Measurements from ENCODE around the gene MBOAT2.
"Not testable (repeated sequence)": the region's sequence is repeated elsewhere in the genome, so short reads cannot be mapped to it uniquely, and the experiment has no call there.

Gene MBOAT2

GRCh38 chr2:8934338-8934737 is 69.1 kb downstream of the MBOAT2 start:
- DNase-seq (ENCODE audit: low spot score), result no peak
- no peak for TF ChIP-seq CTCF (IDR thresholded peaks at IDR 0.05; ENCODE audit: borderline replicate concordance, control extremely low read depth, extremely low read depth, insufficient read depth, missing control alignments)
- in situ Hi-C loops (cut with MboI; ENCODE audit: low sequenced_read_pairs, unreplicated experiment), result no loop called here

GRCh38 chr2:8932702-8933101 is 70.8 kb downstream of the MBOAT2 start:
- in situ Hi-C loops (cut with MboI; ENCODE audit: low sequenced_read_pairs, unreplicated experiment), result no loop called here
- TF ChIP-seq CTCF (IDR thresholded peaks at IDR 0.05; ENCODE audit: borderline replicate concordance, control extremely low read depth, extremely low read depth, insufficient read depth, missing control alignments), result no peak

GRCh38 chr2:8930185-8930584 is 73.3 kb downstream of the MBOAT2 start:
- in situ Hi-C loops (cut with MboI; ENCODE audit: low sequenced_read_pairs, unreplicated experiment), result not testable (repeated sequence)

More at GRCh38 chr2:8932702-8933101, 70.8 kb downstream of the MBOAT2 start:
- DNase-seq (ENCODE audit: low spot score), result no peak

GRCh38 chr2:8929128-8929527 is 74.4 kb downstream of the MBOAT2 start:
- DNase-seq (ENCODE audit: low spot score), result no peak
- in situ Hi-C loops (cut with MboI; ENCODE audit: low sequenced_read_pairs, unreplicated experiment), result no loop called here
- no peak for TF ChIP-seq CTCF (IDR thresholded peaks at IDR 0.05; ENCODE audit: borderline replicate concordance, control extremely low read depth, extremely low read depth, insufficient read depth, missing control alignments)

More at GRCh38 chr2:8930185-8930584, 73.3 kb downstream of the MBOAT2 start:
- not testable (repeated sequence) for DNase-seq (ENCODE audit: low spot score)

GRCh38 chr2:8927510-8928455 is 75.7 kb downstream of the MBOAT2 start:
- no peak for TF ChIP-seq CTCF (IDR thresholded peaks at IDR 0.05; ENCODE audit: borderline replicate concordance, control extremely low read depth, extremely low read depth, insufficient read depth, missing control alignments)
- no peak for DNase-seq (ENCODE audit: low spot score)

GRCh38 chr2:8926356-8926755 is 77.1 kb downstream of the MBOAT2 start:
- DNase-seq (ENCODE audit: low spot score), result no peak
- no peak for TF ChIP-seq CTCF (IDR thresholded peaks at IDR 0.05; ENCODE audit: borderline replicate concordance, control extremely low read depth, extremely low read depth, insufficient read depth, missing control alignments)
- in situ Hi-C loops (cut with MboI; ENCODE audit: low sequenced_read_pairs, unreplicated experiment), result no loop called here

More at GRCh38 chr2:8927510-8928455, 75.7 kb downstream of the MBOAT2 start:
- in situ Hi-C loops (cut with MboI; ENCODE audit: low sequenced_read_pairs, unreplicated experiment), result no loop called here

- no peak for DNase-seq (ENCODE audit: low spot score)
- TF ChIP-seq CTCF (IDR thresholded peaks at IDR 0.05; ENCODE audit: borderline replicate concordance, control extremely low read depth, extremely low read depth, insufficient read depth, missing control alignments), result no peak
- in situ Hi-C loops (cut with MboI; ENCODE audit: low sequenced_read_pairs, unreplicated experiment), result no loop called here
These were observed 78.1 kb downstream of the MBOAT2 start for GRCh38 chr2:8925411-8925810.

Measured in GM13976 (cell line).